GM19239 (cell line): Measurements from ENCODE around the gene DYSF.

Source experiments
- DNase-seq: peaks from one replicate; pipeline ENCODE4 v3.0.0; 2011; ENCODE audit warnings: low spot score; ENCODE audit not compliant: insufficient read length
- FAIRE-seq: peaks from 2 replicates; lab custom pipeline; 2011; peaks lifted over from hg19 to GRCh38; lab: Jason Lieb, UNC

The DYSF gene

GRCh38 chr2:71496156-71496770 is 42.9 kb downstream of the DYSF start:
- FAIRE-seq (no peak), DNase-seq (no peak)

- DNase-seq (no peak), FAIRE-seq (no peak)
Measured at GRCh38 chr2:71498261-71498701, 44.9 kb downstream of the DYSF start.

- DNase-seq (no peak), FAIRE-seq (no peak)
Measured at GRCh38 chr2:71499691-71500090, 46.3 kb downstream of the DYSF start.

- FAIRE-seq (no peak), DNase-seq (no peak)
Measured at GRCh38 chr2:71500426-71501079, 47.2 kb downstream of the DYSF start.

- DNase-seq (no peak), FAIRE-seq (no peak)
Measured at GRCh38 chr2:71502941-71503738, 49.8 kb downstream of the DYSF start.

- no peak for FAIRE-seq
- no peak for DNase-seq
Measured at GRCh38 chr2:71503837-71504236, 50.5 kb downstream of the DYSF start.

- FAIRE-seq (no peak), DNase-seq (no peak)
Measured at GRCh38 chr2:71504611-71505010, 51.2 kb downstream of the DYSF start.

- FAIRE-seq (no peak), DNase-seq (no peak)
Measured at GRCh38 chr2:71505086-71505769, 51.9 kb downstream of the DYSF start.

- DNase-seq (no peak), FAIRE-seq (no peak)
Measured at GRCh38 chr2:71505770-71506140, 52.4 kb downstream of the DYSF start.

- DNase-seq (no peak), FAIRE-seq (no peak)
Measured at GRCh38 chr2:71506222-71507153, 53.1 kb downstream of the DYSF start.

GRCh38 chr2:71507476-71507875 is 54.1 kb downstream of the DYSF start:
- no peak for DNase-seq
- FAIRE-seq, result no peak

- FAIRE-seq, result peak; percentile 48
- DNase-seq, result peak; percentile 80
Measured at GRCh38 chr2:71510196-71510807, 56.9 kb downstream of the DYSF start.

GRCh38 chr2:71510938-71511337 is 57.6 kb downstream of the DYSF start:
- no peak for FAIRE-seq
- no peak for DNase-seq

GRCh38 chr2:71511776-71512175 is 58.4 kb downstream of the DYSF start:
- FAIRE-seq, result no peak
- no peak for DNase-seq

- DNase-seq (no peak), FAIRE-seq (no peak)
Measured at GRCh38 chr2:71512386-71512785, 59.0 kb downstream of the DYSF start.

GRCh38 chr2:71513096-71513495 is 59.7 kb downstream of the DYSF start:
- no peak for FAIRE-seq
- no peak for DNase-seq

GRCh38 chr2:71513721-71514120 is 60.4 kb downstream of the DYSF start:
- no peak for FAIRE-seq

GRCh38 chr2:71516253-71516888 is 63.0 kb downstream of the DYSF start:
- FAIRE-seq (no peak), DNase-seq (no peak)

More at GRCh38 chr2:71513721-71514120, 60.4 kb downstream of the DYSF start:
- DNase-seq, result no peak

GRCh38 chr2:71517851-71518250 is 64.5 kb downstream of the DYSF start:
- no peak for DNase-seq

More at GRCh38 chr2:71517851-71518250, 64.5 kb downstream of the DYSF start:
- FAIRE-seq, result no peak
